ENCODE measurements around the gene RNF13. TPM values are rescaled to one million over a fixed set of nuclear protein-coding genes. Genes with fewer than 3 reads are reported as not detected.

RNF13 gene
- total and polyA plus RNA-seq, 2 of the 4 experiments (the other 2 are of a cell fraction), result 12.8 to 29.8 TPM

- BruUV-seq (replicated peaks), result no TSS peak
- Histone ChIP-seq H3K79me1 (ENCODE audit: low read depth in 1 of 2, low read length in 2 of 2) (no peaks in the 10 kb centered on the region), H4K5ac (ENCODE audit: low read depth, low read length) (no peak overlapping the region), H3K56ac (ENCODE audit: extremely low read depth, insufficient read depth, low read length) (no peak overlapping the region), H2BK15ac (ENCODE audit: low read depth, low read length) (no peak overlapping the region), H3K4me2 (ENCODE audit: low read depth, low read length) (no peak overlapping the region), H3K4ac (ENCODE audit: low read depth, low read length) (no peak overlapping the region), H2AK9ac (replicated peaks; ENCODE audit: low read depth, low read length, poor library complexity) (no peak overlapping the region), H3K4me3 (ENCODE audit: insufficient read depth, low read depth, low read length) (no peak overlapping the region), H3K23ac (ENCODE audit: low read depth, low read length) (no peak overlapping the region), H4K91ac (ENCODE audit: insufficient read depth, low read depth, low read length) (no peak overlapping the region), H3K9me3 (ENCODE audit: control insufficient read depth, insufficient read depth, low read length) (no peaks in the 10 kb centered on the region), H2BK120ac (ENCODE audit: low read depth, low read length) (no peak overlapping the region), H3K9ac (ENCODE audit: low read depth, low read length) (no peak overlapping the region), H4K8ac (ENCODE audit: low read depth in 2 of 2, low read length in 2 of 2) (no peak overlapping the region), H3K27me3 (ENCODE audit: control insufficient read depth, insufficient read depth, low read length) (peaks cover 13% of the 10 kb centered on the region), H2AFZ (replicated peaks; ENCODE audit: low read length, poor library complexity) (no peak overlapping the region), H2BK5ac (ENCODE audit: low read depth, low read length, poor library complexity, severe bottlenecking) (no peak overlapping the region), H3K27ac (ENCODE audit: insufficient read depth, low read length) (no peak overlapping the region), H3K4me1 (ENCODE audit: control insufficient read depth, insufficient read depth, low read length) (no peaks in the 10 kb centered on the region), H3K18ac (ENCODE audit: low read depth, low read length) (no peak overlapping the region), H2BK20ac (ENCODE audit: low read depth, low read length) (no peak overlapping the region), H3K36me3 (ENCODE audit: control insufficient read depth, insufficient read depth, low read length) (no peaks in the 10 kb centered on the region), H3K14ac (replicated peaks; ENCODE audit: low read depth, low read length) (no peak overlapping the region), H3K9me1 (ENCODE audit: insufficient read depth, low read length) (no peaks in the 10 kb centered on the region; the same call in 1 of the 2 replicates), H2AK5ac (ENCODE audit: low read depth, low read length) (no peak overlapping the region), H4K20me1 (ENCODE audit: insufficient read depth, low read length) (no peaks in the 10 kb centered on the region)
- CTCF ChIA-PET, result interaction anchor here (0.6 to 2.8 kb wide), 17 partner anchors 9 to 642 kb away, joined by 3 to 15 read pairs (median 3); partner anchors contain the start of gene COMMD2
- POLR2A ChIA-PET (ENCODE audit: unreplicated experiment), result no interaction called here
- DNase-seq (peak; percentile 25), ATAC-seq (ENCODE audit: low read depth) (peak; percentile 70; the same call in 1 of the 2 replicates)
- TF ChIP-seq CTCF (conservative IDR thresholded peaks at IDR 0.05; ENCODE audit: low read depth, low read length) (peak; percentile 67), USF2 (IDR thresholded peaks at IDR 0.05; ENCODE audit: low read depth, low read length) (no peak), RCOR1 (IDR thresholded peaks at IDR 0.05; ENCODE audit: insufficient replicate concordance, low read length) (no peak), SMC3 (IDR thresholded peaks at IDR 0.05; ENCODE audit: low read depth, low read length) (peak; percentile 50), RAD21 (IDR thresholded peaks at IDR 0.05; ENCODE audit: low read length) (peak; percentile 67)
- dilution Hi-C loops (cut with HindIII; ENCODE audit: low sequenced_read_pairs, unreplicated experiment), result no loop called here
- intact Hi-C loops (cut with micrococcal nuclease), result no loop called here
- WGBS, 2 experiments (ENCODE audit: extremely low coverage in 2 of 2, insufficient read length in 1 of 2), result 92% methylated on average over 2 of the region's 8 CpGs; no CpG with 5 or more reads in 1 of the 2 experiments
- in situ Hi-C loops (cut with MboI; ENCODE audit: low sequenced_read_pairs), result no loop called here
Observed at GRCh38 chr3:149771652-149772271, 41.3 kb upstream of the RNF13 start.

All from IMR-90 (cell line).